Endodermal cell (in vitro differentiated cells): ENCODE results near the gene HPCAL1. TPM values are rescaled to one million over a fixed set of nuclear protein-coding genes. Genes with fewer than 3 reads are reported as not detected.

ENCODE experiments used
- DNase-seq: peaks from one replicate; pipeline ENCODE4 v3.0.0-alpha.2; 2017
- H3K27ac ChIP-seq: 2 replicates; pipeline ENCODE4 v1.5.1; 2013; ENCODE audit warnings: mild to moderate bottlenecking, low read depth, low read length, moderate library complexity
- H3K27me3 ChIP-seq: 2 replicates; pipeline ENCODE4 v1.6.1; 2013; ENCODE audit warnings: mild to moderate bottlenecking, low read length, moderate library complexity; ENCODE audit not compliant: insufficient read depth, control insufficient read depth, poor library complexity, severe bottlenecking
- H3K36me3 ChIP-seq: 2 replicates; pipeline ENCODE4 v1.7.0; 2013; ENCODE audit warnings: mild to moderate bottlenecking, low read length, moderate library complexity; ENCODE audit not compliant: control insufficient read depth, insufficient read depth
- H3K4me1 ChIP-seq: one replicate; pipeline ENCODE4 v1.7.0; 2013; ENCODE audit warnings: low read length; ENCODE audit not compliant: control insufficient read depth, insufficient read depth
- H3K4me3 ChIP-seq: 2 replicates; pipeline ENCODE4 v1.5.1; 2013; ENCODE audit warnings: mild to moderate bottlenecking, low read length, moderate library complexity
- H3K9ac ChIP-seq: 2 replicates; pipeline ENCODE4 v1.6.1; 2013; ENCODE audit warnings: mild to moderate bottlenecking, low read length, moderate library complexity; ENCODE audit not compliant: poor library complexity, severe bottlenecking; ENCODE audit errors: extremely low read depth
- H3K9me3 ChIP-seq: 2 replicates; pipeline ENCODE4 v1.6.1; 2013; ENCODE audit warnings: mild to moderate bottlenecking, low read length, moderate library complexity; ENCODE audit not compliant: control insufficient read depth
- H3K27ac Mint-ChIP-seq: 2 replicates; pipeline ENCODE4 v1.8.0; 2020; ENCODE audit warnings: mixed read lengths
- H3K27me3 Mint-ChIP-seq: 2 replicates; pipeline ENCODE4 v1.8.0; 2021; ENCODE audit warnings: mild to moderate bottlenecking, mixed read lengths; ENCODE audit not compliant: insufficient read depth
- H3K36me3 Mint-ChIP-seq: 2 replicates; pipeline ENCODE4 v1.8.0; 2020; ENCODE audit warnings: low read depth, mixed read lengths
- H3K4me1 Mint-ChIP-seq: 2 replicates; pipeline ENCODE4 v1.8.0; 2020; ENCODE audit warnings: mixed read lengths
- H3K4me3 Mint-ChIP-seq: 2 replicates; pipeline ENCODE4 v1.8.0; 2020; ENCODE audit warnings: mild to moderate bottlenecking, moderate library complexity, mixed read lengths
- H3K9me3 Mint-ChIP-seq: 2 replicates; pipeline ENCODE4 v1.8.0; 2020; ENCODE audit warnings: mild to moderate bottlenecking, mixed read lengths
- CTCF ChIP-seq: fragments of 200-600 bp; sonication (generic); conservative IDR thresholded peaks from 2 replicates; pipeline ENCODE4 v1.5.0; 2021; ENCODE audit warnings: antibody characterized with exemption, mild to moderate bottlenecking
- WGBS, 2 experiments: methylation state at CpG; one replicate each; pipeline versions ENCODE4 v1.1.5 to v1.1.7; 2013; ENCODE audit warnings: missing lambda C conversion rate in 2 of 2, mixed read lengths in 1 of 2; ENCODE audit not compliant: insufficient coverage in 1 of 2, insufficient read length in 1 of 2; 5-methylcytosine and 5-hydroxymethylcytosine counted together
- total RNA-seq, 2 donors: library from RNA; stranded (reverse); fragmentation: NEBNext Ultra II Directional in 1 of 2; extraction: Animal tissue kit (Norgen Biotek cat#: 25700) in 1 of 2; gene quantifications; 2 replicates in 1 of 2; 3 replicates in 1 of 2; pipeline ENCODE4 v1.2.1, GENCODE V29; 2021

Gene HPCAL1
- total RNA-seq, 2 donors from 2014 or later: 6.8 to 8.1 TPM

- Mint-ChIP-seq H3K27me3 (peaks cover 19% of the 10 kb centered on the region), H3K9me3 (no peaks in the 10 kb centered on the region), H3K4me1 (peaks cover 13% of the 10 kb centered on the region), H3K4me3 (no peak overlapping the region), H3K36me3 (no peaks in the 10 kb centered on the region), H3K27ac (no peak overlapping the region)
- H3K9ac ChIP-seq: no peak overlapping the region
- H3K9me3 ChIP-seq: no peaks in the 10 kb centered on the region
- H3K4me3 ChIP-seq: no peak overlapping the region
- no peak overlapping the region for H3K27ac ChIP-seq
- WGBS, 2 experiments: 96 to 99% methylated on average over 9 of the region's 9 CpGs
- DNase-seq: no peak
- TF ChIP-seq CTCF: no peak
- H3K27me3 ChIP-seq: no peaks in the 10 kb centered on the region
- H3K36me3 ChIP-seq: no peaks in the 10 kb centered on the region
- no peaks in the 10 kb centered on the region for H3K4me1 ChIP-seq
Measured at GRCh38 chr2:10353931-10354330, 51.2 kb downstream of the HPCAL1 start.

- peaks cover 19% of the 10 kb centered on the region for H3K27me3 Mint-ChIP-seq
- H3K9me3 Mint-ChIP-seq: no peaks in the 10 kb centered on the region
- H3K4me1 Mint-ChIP-seq: peaks cover 16% of the 10 kb centered on the region
- Histone ChIP-seq H3K27me3 (no peaks in the 10 kb centered on the region), H3K27ac (no peak overlapping the region), H3K9ac (no peak overlapping the region), H3K36me3 (no peaks in the 10 kb centered on the region), H3K4me1 (peaks cover 2% of the 10 kb centered on the region), H3K9me3 (no peaks in the 10 kb centered on the region), H3K4me3 (no peak overlapping the region)
- H3K36me3 Mint-ChIP-seq: no peaks in the 10 kb centered on the region
- H3K4me3 Mint-ChIP-seq: no peak overlapping the region
- TF ChIP-seq CTCF: no peak
- 94 to 97% methylated on average over 6 to 10 of the region's 10 CpGs for WGBS, 2 experiments
- no peak for DNase-seq
- H3K27ac Mint-ChIP-seq: no peak overlapping the region
Measured at GRCh38 chr2:10354399-10354798, 51.7 kb downstream of the HPCAL1 start.

- Histone ChIP-seq H3K27ac (no peak overlapping the region), H3K9me3 (no peaks in the 10 kb centered on the region), H3K9ac (no peak overlapping the region), H3K27me3 (no peaks in the 10 kb centered on the region), H3K4me3 (no peak overlapping the region), H3K4me1 (peaks cover 3% of the 10 kb centered on the region), H3K36me3 (no peaks in the 10 kb centered on the region)
- Mint-ChIP-seq H3K4me3 (no peak overlapping the region), H3K27ac (no peak overlapping the region), H3K36me3 (no peaks in the 10 kb centered on the region), H3K27me3 (peaks cover 19% of the 10 kb centered on the region), H3K4me1 (peaks cover 18% of the 10 kb centered on the region), H3K9me3 (no peaks in the 10 kb centered on the region)
- DNase-seq: no peak
- WGBS, 2 experiments: 90 to 94% methylated on average over 14 to 16 of the region's 16 CpGs
- no peak for TF ChIP-seq CTCF
Measured at GRCh38 chr2:10355471-10356438, 53.1 kb downstream of the HPCAL1 start.
